Measurements from ENCODE around the gene IL22.

Gene IL22

DNA sequence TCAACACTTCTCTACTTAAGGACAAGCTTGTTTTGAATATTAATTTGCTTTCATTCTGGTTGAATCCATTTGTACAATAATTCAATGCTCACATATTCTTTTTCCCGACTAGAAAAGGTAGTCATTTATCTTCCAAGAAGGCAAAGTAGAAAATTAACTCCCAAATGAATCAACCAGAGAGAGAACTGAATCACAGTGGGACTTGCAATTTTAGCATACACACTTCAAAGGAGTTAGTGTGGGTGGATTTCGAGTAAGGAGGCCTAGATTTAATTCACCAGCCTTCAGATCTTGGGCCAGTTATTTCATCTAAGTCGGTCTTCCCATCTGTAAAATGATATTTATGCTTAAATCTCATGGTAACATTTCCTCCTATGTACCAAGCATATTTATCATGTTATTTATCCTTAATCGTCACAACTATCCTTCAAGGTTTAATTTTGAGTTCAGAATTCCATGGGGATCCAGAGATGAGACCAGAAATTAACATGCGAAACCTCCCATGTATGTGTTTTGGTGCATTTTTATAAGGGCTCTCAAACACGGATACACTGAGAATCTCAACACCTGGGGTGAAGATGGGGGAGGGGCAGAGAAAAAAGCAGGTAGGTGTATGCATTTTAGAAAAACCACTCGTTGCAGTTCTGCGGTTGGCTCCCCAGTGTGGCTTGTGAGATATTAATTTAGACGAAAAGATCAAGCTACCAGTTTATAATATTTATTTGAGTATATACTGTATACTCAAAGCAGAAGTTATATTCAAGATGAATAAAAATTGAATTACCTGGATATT is 38.9 kb upstream of the IL22 start:
- no peaks in the 10 kb centered on the region for H3K27me3 ChIP-seq (ENCODE audit: control insufficient read depth in 3 of 3, insufficient read depth in 3 of 3, low read depth in 1 of 3, low read length in 3 of 3)
- no peaks in the 10 kb centered on the region for H3K9me3 ChIP-seq (replicated peaks in 1 of 2; ENCODE audit: control insufficient read depth in 2 of 2, insufficient read depth in 1 of 2, low read depth in 1 of 2, low read length in 2 of 2)
- H2BK5ac ChIP-seq (ENCODE audit: low read length) = no peak overlapping the region
- no peak overlapping the region for H3K4ac ChIP-seq (ENCODE audit: low read length)
- no peak overlapping the region for H3K4me2 ChIP-seq (ENCODE audit: insufficient read depth, low read length, poor library complexity, severe bottlenecking)
- H3K4me1 ChIP-seq (ENCODE audit: control insufficient read depth in 2 of 2, insufficient read depth in 1 of 2, low read depth in 1 of 2, low read length in 2 of 2) = no peaks in the 10 kb centered on the region
- no peak overlapping the region for H2BK15ac ChIP-seq (ENCODE audit: low read length)
- no peak overlapping the region for H2BK12ac ChIP-seq (ENCODE audit: low read length)
- no peak overlapping the region for H3K4me3 ChIP-seq (ENCODE audit: low read length in 2 of 2)
- no peak overlapping the region for H2AK5ac ChIP-seq (ENCODE audit: low read depth, low read length)
- H3K27ac ChIP-seq (replicated peaks; ENCODE audit: low read length) = no peak overlapping the region
- no peak overlapping the region for H2AFZ ChIP-seq (ENCODE audit: low read length)
- H3K79me1 ChIP-seq (ENCODE audit: low read depth, low read length) = no peaks in the 10 kb centered on the region
- H3K36me3 ChIP-seq (replicated peaks in 1 of 2; ENCODE audit: control insufficient read depth in 2 of 2, insufficient read depth in 2 of 2, low read length in 2 of 2) = peaks cover 0 to 20% of the 10 kb centered on the region in 2 donors
- no peak for DNase-seq (ENCODE audit: low spot score)
- H4K91ac ChIP-seq (ENCODE audit: low read depth, low read length, poor library complexity) = no peak overlapping the region
- H2BK120ac ChIP-seq (ENCODE audit: low read depth, low read length) = no peak overlapping the region
- no peak overlapping the region for H3K14ac ChIP-seq (ENCODE audit: low read length)
- H4K8ac ChIP-seq (ENCODE audit: low read depth, low read length) = no peak overlapping the region
- H3K18ac ChIP-seq (ENCODE audit: low read length) = no peak overlapping the region
- WGBS, 2 donors (ENCODE audit: extremely low coverage in 2 of 2, insufficient read length in 2 of 2, insufficient replicate concordance in 1 of 2) = no CpG with 5 or more reads among the region's 9 CpGs
- no peak overlapping the region for H3K9ac ChIP-seq (ENCODE audit: low read depth, low read length, poor library complexity)
- no peak overlapping the region for H3K23ac ChIP-seq (ENCODE audit: low read depth, low read length, poor library complexity)

- Histone ChIP-seq H4K91ac (ENCODE audit: low read depth, low read length, poor library complexity) (no peak overlapping the region), H2BK15ac (ENCODE audit: low read length) (no peak overlapping the region), H3K4me1 (ENCODE audit: control insufficient read depth in 2 of 2, insufficient read depth in 1 of 2, low read depth in 1 of 2, low read length in 2 of 2) (no peaks in the 10 kb centered on the region), H3K4me2 (ENCODE audit: insufficient read depth, low read length, poor library complexity, severe bottlenecking) (no peak overlapping the region), H2AK5ac (ENCODE audit: low read depth, low read length) (no peak overlapping the region), H3K27ac (replicated peaks; ENCODE audit: low read length) (no peak overlapping the region), H3K9me3 (replicated peaks in 1 of 2; ENCODE audit: control insufficient read depth in 2 of 2, insufficient read depth in 1 of 2, low read depth in 1 of 2, low read length in 2 of 2) (no peaks in the 10 kb centered on the region), H3K18ac (ENCODE audit: low read length) (no peak overlapping the region), H3K9ac (ENCODE audit: low read depth, low read length, poor library complexity) (no peak overlapping the region), H3K79me1 (ENCODE audit: low read depth, low read length) (no peaks in the 10 kb centered on the region), H3K36me3 (replicated peaks in 1 of 2; ENCODE audit: control insufficient read depth in 2 of 2, insufficient read depth in 2 of 2, low read length in 2 of 2) (peaks cover 0 to 14% of the 10 kb centered on the region in 2 donors), H2AFZ (ENCODE audit: low read length) (no peak overlapping the region), H3K23ac (ENCODE audit: low read depth, low read length, poor library complexity) (no peak overlapping the region), H3K4ac (ENCODE audit: low read length) (no peak overlapping the region), H2BK12ac (ENCODE audit: low read length) (no peak overlapping the region), H3K27me3 (ENCODE audit: control insufficient read depth in 3 of 3, insufficient read depth in 3 of 3, low read depth in 1 of 3, low read length in 3 of 3) (no peaks in the 10 kb centered on the region), H3K14ac (ENCODE audit: low read length) (no peak overlapping the region), H2BK5ac (ENCODE audit: low read length) (no peak overlapping the region), H2BK120ac (ENCODE audit: low read depth, low read length) (no peak overlapping the region), H3K4me3 (ENCODE audit: low read length in 2 of 2) (no peak overlapping the region), H4K8ac (ENCODE audit: low read depth, low read length) (no peak overlapping the region)
- no CpG with 5 or more reads among the region's 4 CpGs for WGBS, 2 donors (ENCODE audit: extremely low coverage in 2 of 2, insufficient read length in 2 of 2, insufficient replicate concordance in 1 of 2)
- DNase-seq (ENCODE audit: low spot score) = no peak
Measured at GRCh38 chr12:68291396-68292036, 38.1 kb upstream of the IL22 start.

GRCh38 chr12:68290126-68290525 is 36.7 kb upstream of the IL22 start:
- Histone ChIP-seq H3K18ac (ENCODE audit: low read length) (no peak overlapping the region), H2BK15ac (ENCODE audit: low read length) (no peak overlapping the region), H2BK12ac (ENCODE audit: low read length) (no peak overlapping the region), H3K79me1 (ENCODE audit: low read depth, low read length) (no peaks in the 10 kb centered on the region), H3K4me1 (ENCODE audit: control insufficient read depth in 2 of 2, insufficient read depth in 1 of 2, low read depth in 1 of 2, low read length in 2 of 2) (no peaks in the 10 kb centered on the region), H3K27ac (replicated peaks; ENCODE audit: low read length) (no peak overlapping the region), H2BK120ac (ENCODE audit: low read depth, low read length) (no peak overlapping the region), H3K9ac (ENCODE audit: low read depth, low read length, poor library complexity) (no peak overlapping the region), H3K36me3 (replicated peaks in 1 of 2; ENCODE audit: control insufficient read depth in 2 of 2, insufficient read depth in 2 of 2, low read length in 2 of 2) (peaks cover 0 to 10% of the 10 kb centered on the region in 2 donors), H2AK5ac (ENCODE audit: low read depth, low read length) (no peak overlapping the region), H4K8ac (ENCODE audit: low read depth, low read length) (no peak overlapping the region), H3K23ac (ENCODE audit: low read depth, low read length, poor library complexity) (no peak overlapping the region), H3K4me2 (ENCODE audit: insufficient read depth, low read length, poor library complexity, severe bottlenecking) (no peak overlapping the region), H3K9me3 (replicated peaks in 1 of 2; ENCODE audit: control insufficient read depth in 2 of 2, insufficient read depth in 1 of 2, low read depth in 1 of 2, low read length in 2 of 2) (no peaks in the 10 kb centered on the region), H2AFZ (ENCODE audit: low read length) (no peak overlapping the region), H3K4ac (ENCODE audit: low read length) (no peak overlapping the region), H3K4me3 (ENCODE audit: low read length in 2 of 2) (no peak overlapping the region), H2BK5ac (ENCODE audit: low read length) (no peak overlapping the region), H3K27me3 (ENCODE audit: control insufficient read depth in 3 of 3, insufficient read depth in 3 of 3, low read depth in 1 of 3, low read length in 3 of 3) (no peaks in the 10 kb centered on the region), H4K91ac (ENCODE audit: low read depth, low read length, poor library complexity) (no peak overlapping the region), H3K14ac (ENCODE audit: low read length) (no peak overlapping the region)
- no peak for DNase-seq (ENCODE audit: low spot score)
- WGBS, 2 donors (ENCODE audit: extremely low coverage in 2 of 2, insufficient read length in 2 of 2, insufficient replicate concordance in 1 of 2) = no CpG with 5 or more reads among the region's 6 CpGs

DNA sequence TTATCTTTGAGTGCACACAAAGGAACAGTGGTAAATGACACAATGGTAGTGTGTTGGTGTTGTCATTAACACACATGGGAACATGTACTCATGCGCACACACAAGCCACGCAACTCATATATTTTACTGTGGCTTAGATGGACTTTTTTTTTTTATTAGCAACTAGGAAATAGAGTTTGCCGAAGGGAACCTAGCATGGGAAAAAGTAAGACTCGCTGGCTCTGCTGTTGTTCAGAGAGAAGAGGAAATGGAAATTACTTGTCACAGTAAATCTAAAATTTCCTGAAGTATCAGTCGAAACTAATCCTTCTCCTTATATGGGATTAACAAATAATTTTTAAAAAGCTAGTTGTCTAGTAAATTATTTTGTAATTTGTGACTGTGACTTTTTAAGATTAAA is 33.7 kb upstream of the IL22 start:
- no peak overlapping the region for H4K91ac ChIP-seq (ENCODE audit: low read depth, low read length, poor library complexity)
- H3K23ac ChIP-seq (ENCODE audit: low read depth, low read length, poor library complexity) = no peak overlapping the region
- no peaks in the 10 kb centered on the region for H3K79me1 ChIP-seq (ENCODE audit: low read depth, low read length)
- no peak overlapping the region for H3K9ac ChIP-seq (ENCODE audit: low read depth, low read length, poor library complexity)
- no peak overlapping the region for H3K27ac ChIP-seq (replicated peaks; ENCODE audit: low read length)
- no peak overlapping the region for H4K8ac ChIP-seq (ENCODE audit: low read depth, low read length)
- H3K4me2 ChIP-seq (ENCODE audit: insufficient read depth, low read length, poor library complexity, severe bottlenecking) = no peak overlapping the region
- H2BK5ac ChIP-seq (ENCODE audit: low read length) = no peak overlapping the region
- no peak overlapping the region for H2BK12ac ChIP-seq (ENCODE audit: low read length)
- no peaks in the 10 kb centered on the region for H3K36me3 ChIP-seq (replicated peaks in 1 of 2; ENCODE audit: control insufficient read depth in 2 of 2, insufficient read depth in 2 of 2, low read length in 2 of 2)
- H3K4me1 ChIP-seq (ENCODE audit: control insufficient read depth in 2 of 2, insufficient read depth in 1 of 2, low read depth in 1 of 2, low read length in 2 of 2) = no peaks in the 10 kb centered on the region
- no peak overlapping the region for H3K4me3 ChIP-seq (ENCODE audit: low read length in 2 of 2)
- H3K9me3 ChIP-seq (replicated peaks in 1 of 2; ENCODE audit: control insufficient read depth in 2 of 2, insufficient read depth in 1 of 2, low read depth in 1 of 2, low read length in 2 of 2) = no peaks in the 10 kb centered on the region
- DNase-seq (ENCODE audit: low spot score) = no peak
- H3K18ac ChIP-seq (ENCODE audit: low read length) = no peak overlapping the region
- H2BK120ac ChIP-seq (ENCODE audit: low read depth, low read length) = no peak overlapping the region
- no peaks in the 10 kb centered on the region for H3K27me3 ChIP-seq (ENCODE audit: control insufficient read depth in 3 of 3, insufficient read depth in 3 of 3, low read depth in 1 of 3, low read length in 3 of 3)
- no peak overlapping the region for H2BK15ac ChIP-seq (ENCODE audit: low read length)
- no peak overlapping the region for H2AFZ ChIP-seq (ENCODE audit: low read length)
- H3K4ac ChIP-seq (ENCODE audit: low read length) = no peak overlapping the region
- H2AK5ac ChIP-seq (ENCODE audit: low read depth, low read length) = no peak overlapping the region
- no CpG with 5 or more reads among the region's 5 CpGs for WGBS, 2 donors (ENCODE audit: extremely low coverage in 2 of 2, insufficient read length in 2 of 2, insufficient replicate concordance in 1 of 2)
- no peak overlapping the region for H3K14ac ChIP-seq (ENCODE audit: low read length)

Measured in neuronal stem cell (in vitro differentiated cells).